DMS 273 (cell line): Measurements from ENCODE around the gene ZAR1L.
A peak's percentile ranks its signal among the peaks of the same experiment; 100 is the strongest.

Experiments used
- DNase-seq: peaks from one replicate; lab custom pipeline; 2025; ENCODE audit not compliant: unreplicated experiment; lab: John Stamatoyannopoulos, UW

ZAR1L gene

GRCh38 chr13:32302461-32302860 lies 12.7 kb downstream of the ZAR1L start:
- DNase-seq = no peak

- no peak for DNase-seq
Observed at GRCh38 chr13:32300920-32301319, 14.2 kb downstream of the ZAR1L start.

GRCh38 chr13:32300406-32300805 lies 14.8 kb downstream of the ZAR1L start:
- no peak for DNase-seq

GRCh38 chr13:32299893-32300292 lies 15.3 kb downstream of the ZAR1L start:
- no peak for DNase-seq

- DNase-seq = no peak
Observed at GRCh38 chr13:32298695-32299094, 16.5 kb downstream of the ZAR1L start.

- no peak for DNase-seq
Observed at GRCh38 chr13:32297206-32297605, 18.0 kb downstream of the ZAR1L start.

- DNase-seq = no peak
Observed at GRCh38 chr13:32285633-32285965, 29.6 kb downstream of the ZAR1L start.

GRCh38 chr13:32284927-32285632 lies 30.1 kb downstream of the ZAR1L start:
- peak; percentile 24 for DNase-seq

GRCh38 chr13:32282096-32282711 lies 33.0 kb downstream of the ZAR1L start:
- DNase-seq = no peak

GRCh38 chr13:32281096-32281495 lies 34.1 kb downstream of the ZAR1L start:
- DNase-seq = no peak

- no peak for DNase-seq
Observed at GRCh38 chr13:32278426-32278825, 36.7 kb downstream of the ZAR1L start.

GRCh38 chr13:32277839-32278238 lies 37.3 kb downstream of the ZAR1L start:
- no peak for DNase-seq

- DNase-seq = no peak
Observed at GRCh38 chr13:32272021-32272683, 43.0 kb downstream of the ZAR1L start.

- peak; percentile 1 for DNase-seq
Observed at GRCh38 chr13:32267836-32268439, 47.2 kb downstream of the ZAR1L start.

GRCh38 chr13:32266130-32266529 lies 49.0 kb downstream of the ZAR1L start:
- no peak for DNase-seq

GRCh38 chr13:32265726-32266125 lies 49.4 kb downstream of the ZAR1L start:
- DNase-seq = no peak

- DNase-seq = no peak
Observed at GRCh38 chr13:32264407-32264806, 50.8 kb downstream of the ZAR1L start.

GRCh38 chr13:32262619-32263018 lies 52.5 kb downstream of the ZAR1L start:
- no peak for DNase-seq

GRCh38 chr13:32262165-32262564 lies 53.0 kb downstream of the ZAR1L start:
- DNase-seq = no peak

GRCh38 chr13:32261567-32261966 lies 53.6 kb downstream of the ZAR1L start:
- peak; percentile 11 for DNase-seq

- DNase-seq = peak; percentile 1
Observed at GRCh38 chr13:32259116-32259515, 56.0 kb downstream of the ZAR1L start.

- no peak for DNase-seq
Observed at GRCh38 chr13:32257649-32258048, 57.5 kb downstream of the ZAR1L start.
